ENCODE data around the gene SIX6.

DNA sequence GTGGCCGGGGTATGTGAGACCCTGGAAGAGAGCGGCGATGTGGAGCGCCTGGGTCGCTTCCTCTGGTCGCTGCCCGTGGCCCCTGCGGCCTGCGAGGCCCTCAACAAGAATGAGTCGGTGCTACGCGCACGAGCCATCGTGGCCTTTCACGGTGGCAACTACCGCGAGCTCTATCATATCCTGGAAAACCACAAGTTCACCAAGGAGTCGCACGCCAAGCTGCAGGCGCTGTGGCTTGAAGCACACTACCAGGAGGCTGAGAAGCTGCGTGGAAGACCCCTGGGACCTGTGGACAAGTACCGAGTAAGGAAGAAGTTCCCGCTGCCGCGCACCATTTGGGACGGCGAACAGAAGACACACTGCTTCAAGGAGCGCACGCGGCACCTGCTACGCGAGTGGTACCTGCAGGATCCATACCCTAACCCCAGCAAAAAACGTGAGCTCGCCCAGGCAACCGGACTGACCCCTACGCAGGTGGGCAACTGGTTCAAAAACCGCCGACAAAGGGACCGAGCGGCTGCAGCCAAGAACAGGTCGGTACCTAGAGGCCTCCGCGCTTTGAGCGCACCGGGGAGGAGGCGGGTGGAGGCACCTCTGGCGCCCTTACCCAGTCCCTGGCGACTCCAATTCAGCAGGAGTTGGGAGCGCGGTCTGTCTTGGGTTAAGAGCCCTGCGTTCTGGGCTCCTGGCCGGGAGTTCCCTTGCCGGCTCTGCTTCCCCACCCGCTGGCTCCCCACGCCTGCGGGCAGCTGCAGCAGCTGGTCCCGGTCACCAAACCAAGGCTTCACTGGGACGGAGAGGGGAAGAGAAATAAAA, 700 bp downstream of the SIX6 start:
- no peak for TF ChIP-seq POLR2A (IDR thresholded peaks at IDR 0.05)
- TF ChIP-seq, protein P1, sequence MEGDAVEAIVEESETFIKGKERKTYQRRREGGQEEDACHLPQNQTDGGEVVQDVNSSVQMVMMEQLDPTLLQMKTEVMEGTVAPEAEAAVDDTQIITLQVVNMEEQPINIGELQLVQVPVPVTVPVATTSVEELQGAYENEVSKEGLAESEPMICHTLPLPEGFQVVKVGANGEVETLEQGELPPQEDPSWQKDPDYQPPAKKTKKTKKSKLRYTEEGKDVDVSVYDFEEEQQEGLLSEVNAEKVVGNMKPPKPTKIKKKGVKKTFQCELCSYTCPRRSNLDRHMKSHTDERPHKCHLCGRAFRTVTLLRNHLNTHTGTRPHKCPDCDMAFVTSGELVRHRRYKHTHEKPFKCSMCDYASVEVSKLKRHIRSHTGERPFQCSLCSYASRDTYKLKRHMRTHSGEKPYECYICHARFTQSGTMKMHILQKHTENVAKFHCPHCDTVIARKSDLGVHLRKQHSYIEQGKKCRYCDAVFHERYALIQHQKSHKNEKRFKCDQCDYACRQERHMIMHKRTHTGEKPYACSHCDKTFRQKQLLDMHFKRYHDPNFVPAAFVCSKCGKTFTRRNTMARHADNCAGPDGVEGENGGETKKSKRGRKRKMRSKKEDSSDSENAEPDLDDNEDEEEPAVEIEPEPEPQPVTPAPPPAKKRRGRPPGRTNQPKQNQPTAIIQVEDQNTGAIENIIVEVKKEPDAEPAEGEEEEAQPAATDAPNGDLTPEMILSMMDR (IDR thresholded peaks at IDR 0.05) = no peak

Data from right lobe of liver (tissue), 4 donors.